IMR-90 (cell line): ENCODE results near the gene CCN2. TPM values are rescaled to one million over a fixed set of nuclear protein-coding genes. Genes with fewer than 3 reads are reported as not detected.

Experiments used
- ATAC-seq: fragments of 200-7000 bp; cut with Tn5 transposase; 2 replicates; pipeline ENCODE4 v1.9.1; 2020; ENCODE audit warnings: low read depth, mild to moderate bottlenecking, moderate library complexity
- BruUV-seq: library from RNA; stranded (reverse); fragments of 400-500 nt; replicated peaks from 2 replicates; lab custom pipeline; 2021; lab: Mats Ljungman, UMichigan
- CTCF ChIA-PET: fragments of 300-600 bp; formaldehyde crosslinking; extraction: SDS; loops from one replicate; lab custom pipeline; 2021; ENCODE audit warnings: antibody characterized with exemption; lab: Yijun Ruan, JAX
- POLR2A ChIA-PET: fragments of 300-600 bp; sonication (Branson Sonifier 250); formaldehyde crosslinking; loops from one replicate; lab custom pipeline; 2022; ENCODE audit warnings: antibody characterized with exemption; ENCODE audit not compliant: unreplicated experiment; lab: Charles Lee
- DNase-seq: peaks from one replicate; pipeline ENCODE4 v3.0.0; 2013
- H2AFZ ChIP-seq: replicated peaks from 2 replicates; pipeline ENCODE3; 2013; ENCODE audit warnings: low read length, mild to moderate bottlenecking; ENCODE audit not compliant: poor library complexity
- H2AK5ac ChIP-seq: 2 replicates; pipeline ENCODE4 v1.6.1; 2013; ENCODE audit warnings: low read depth, low read length, inconsistent platforms
- H2AK9ac ChIP-seq: replicated peaks from 2 replicates; pipeline ENCODE3; 2013; ENCODE audit warnings: mild to moderate bottlenecking, low read depth, low read length, moderate library complexity; ENCODE audit not compliant: poor library complexity
- H2BK120ac ChIP-seq: 2 replicates; pipeline ENCODE4 v1.6.1; 2013; ENCODE audit warnings: low read depth, low read length, inconsistent platforms
- H2BK15ac ChIP-seq: 3 replicates; pipeline ENCODE4 v1.6.1; 2013; ENCODE audit warnings: low read depth, low read length, inconsistent platforms
- H2BK20ac ChIP-seq: 2 replicates; pipeline ENCODE4 v1.6.1; 2013; ENCODE audit warnings: low read depth, mild to moderate bottlenecking, inconsistent platforms, low read length, moderate library complexity
- H2BK5ac ChIP-seq: 2 replicates; pipeline ENCODE4 v1.6.1; 2013; ENCODE audit warnings: mild to moderate bottlenecking, low read depth, low read length, inconsistent platforms; ENCODE audit not compliant: poor library complexity, severe bottlenecking
- H3K14ac ChIP-seq: replicated peaks from 2 replicates; pipeline ENCODE4 v1.6.1; 2013; ENCODE audit warnings: low read depth, low read length, inconsistent platforms
- H3K18ac ChIP-seq: 2 replicates; pipeline ENCODE4 v1.6.1; 2013; ENCODE audit warnings: low read depth, low read length, control low read depth
- H3K23ac ChIP-seq: 2 replicates; pipeline ENCODE4 v1.6.1; 2013; ENCODE audit warnings: low read depth, low read length, inconsistent platforms
- H3K27ac ChIP-seq: 2 replicates; pipeline ENCODE4 v1.5.1; 2013; ENCODE audit warnings: mild to moderate bottlenecking, control low read depth, low read length; ENCODE audit not compliant: insufficient read depth
- H3K27me3 ChIP-seq: 2 replicates; pipeline ENCODE4 v1.6.1; 2013; ENCODE audit warnings: low read length; ENCODE audit not compliant: control insufficient read depth, insufficient read depth
- H3K36me3 ChIP-seq: 2 replicates; pipeline ENCODE4 v1.6.1; 2013; ENCODE audit warnings: low read length, mixed read lengths; ENCODE audit not compliant: control insufficient read depth, insufficient read depth
- H3K4ac ChIP-seq: 2 replicates; pipeline ENCODE4 v1.6.1; 2013; ENCODE audit warnings: low read depth, low read length, inconsistent platforms
- H3K4me1 ChIP-seq: 2 replicates; pipeline ENCODE4 v1.6.1; 2013; ENCODE audit warnings: low read length, mixed read lengths; ENCODE audit not compliant: control insufficient read depth, insufficient read depth
- H3K4me2 ChIP-seq: 2 replicates; pipeline ENCODE4 v1.6.1; 2013; ENCODE audit warnings: low read depth, mild to moderate bottlenecking, control low read depth, low read length, moderate library complexity
- H3K4me3 ChIP-seq: 2 replicates; pipeline ENCODE4 v1.5.1; 2013; ENCODE audit warnings: low read depth, mild to moderate bottlenecking, control low read depth, low read length, moderate library complexity; ENCODE audit not compliant: insufficient read depth
- H3K56ac ChIP-seq: 2 replicates; pipeline ENCODE4 v1.6.1; 2013; ENCODE audit warnings: low read length, inconsistent platforms; ENCODE audit not compliant: insufficient read depth; ENCODE audit errors: extremely low read depth
- H3K79me1 ChIP-seq, 2 experiments: 2 replicates each; pipeline ENCODE4 v1.6.1; 2013; ENCODE audit warnings: low read length in 2 of 2, inconsistent platforms in 1 of 2, low read depth in 1 of 2
- H3K9ac ChIP-seq: 2 replicates; pipeline ENCODE4 v1.6.1; 2013; ENCODE audit warnings: low read depth, low read length, control low read depth
- H3K9me1 ChIP-seq: 2 replicates; pipeline ENCODE4 v1.6.1; 2013; ENCODE audit warnings: low read length, inconsistent platforms; ENCODE audit not compliant: insufficient read depth
- H3K9me3 ChIP-seq: 2 replicates; pipeline ENCODE4 v1.6.1; 2013; ENCODE audit warnings: low read length; ENCODE audit not compliant: control insufficient read depth, insufficient read depth
- H4K20me1 ChIP-seq: 2 replicates; pipeline ENCODE4 v1.6.1; 2013; ENCODE audit warnings: low read length, inconsistent platforms; ENCODE audit not compliant: insufficient read depth
- H4K5ac ChIP-seq: 2 replicates; pipeline ENCODE4 v1.6.1; 2013; ENCODE audit warnings: mild to moderate bottlenecking, low read depth, low read length, control low read depth
- H4K8ac ChIP-seq, 2 experiments: 2 replicates each; pipeline ENCODE4 v1.6.1; 2013; ENCODE audit warnings: low read depth in 2 of 2, low read length in 2 of 2, control low read depth in 1 of 2, inconsistent platforms in 1 of 2
- H4K91ac ChIP-seq: 2 replicates; pipeline ENCODE4 v1.6.1; 2013; ENCODE audit warnings: low read depth, low read length, inconsistent platforms; ENCODE audit not compliant: insufficient read depth
- MXI1 ChIP-seq: IDR thresholded peaks from 2 replicates; pipeline ENCODE4 v1.6.1; 2012; ENCODE audit warnings: low read depth, mild to moderate bottlenecking, low read length, moderate library complexity, borderline replicate concordance
- POLR2A ChIP-seq: IDR thresholded peaks from 2 replicates; pipeline ENCODE4 v1.6.1; 2012; ENCODE audit warnings: mild to moderate bottlenecking, low read depth, low read length
- WGBS, 2 experiments: methylation state at CpG; one replicate each; pipeline versions ENCODE4 v1.1.5 to v1.1.7; 2013; ENCODE audit warnings: missing lambda C conversion rate in 2 of 2; ENCODE audit not compliant: insufficient read length in 1 of 2; ENCODE audit errors: extremely low coverage in 2 of 2; 5-methylcytosine and 5-hydroxymethylcytosine counted together
- dilution Hi-C: fragments of 300-500 bp; cut with HindIII; formaldehyde crosslinking; loops from one replicate; pipeline ENCODE4 v1.14.3; 2018; ENCODE audit warnings: low sequenced_read_pairs; ENCODE audit not compliant: unreplicated experiment
- in situ Hi-C: fragments of 300-500 bp; cut with MboI; formaldehyde crosslinking; loops from 3 replicates; pipeline ENCODE4 v1.14.3; 2019; ENCODE audit warnings: low sequenced_read_pairs, inconsistent platforms, mixed read lengths
- intact Hi-C: fragments of 100-400 bp; cut with micrococcal nuclease; formaldehyde crosslinking; loops from 2 replicates; pipeline ENCODE4 v1.10.0; 2022
- polyA plus RNA-seq, 3 experiments: library from polyadenylated mRNA; depleted of rRNA; stranded (reverse); fragments of >200 nt; gene quantifications; 2 replicates each; pipeline ENCODE4 v1.2.3, GENCODE V29; 2012; ENCODE audit warnings: low replicate concordance in 1 of 3
- total RNA-seq: library from RNA; depleted of rRNA; stranded (reverse); fragments of >200 nt; gene quantifications from 2 replicates; pipeline ENCODE4 v1.2.3, GENCODE V29; 2012

CCN2 gene
- total and polyA plus RNA-seq, 2 of the 4 experiments (the other 2 are of a cell fraction) = 148 to 1,205 TPM

GRCh38 chr6:131970076-131970859 is 19.1 kb upstream of the CCN2 start:
- ChIA-PET POLR2A (no interaction called here), CTCF (interaction anchor here (0.6 kb wide), 1 partner anchor 821 kb away, joined by 3 read pairs; no protein-coding TSS in a partner anchor)
- Histone ChIP-seq H3K36me3 (no peaks in the 10 kb centered on the region), H4K8ac (no peak overlapping the region), H2AFZ (no peak overlapping the region), H2BK15ac (no peak overlapping the region), H3K27me3 (no peaks in the 10 kb centered on the region), H3K4me1 (0 out of 2 replicates have a peak, but pooled peaks cover 1% of the 10 kb centered on the region), H2AK5ac (no peak overlapping the region), H2BK120ac (no peak overlapping the region), H2AK9ac (no peak overlapping the region), H3K4me3 (no peak overlapping the region), H3K56ac (no peak overlapping the region), H4K5ac (no peak overlapping the region), H3K23ac (no peak overlapping the region), H3K9me1 (peaks cover 4% of the 10 kb centered on the region; the same call in 1 of the 2 replicates), H3K9ac (no peak overlapping the region), H3K79me1 (no peaks in the 10 kb centered on the region; a peak in 1 of 4 replicates), H2BK20ac (no peak overlapping the region), H3K4me2 (no peak overlapping the region; the same call in 1 of the 2 replicates), H3K14ac (no peak overlapping the region), H3K18ac (no peak overlapping the region), H4K91ac (no peak overlapping the region), H3K4ac (no peak overlapping the region), H4K20me1 (no peaks in the 10 kb centered on the region), H3K9me3 (no peaks in the 10 kb centered on the region), H3K27ac (no peak overlapping the region), H2BK5ac (no peak overlapping the region)
- no CpG with 5 or more reads among the region's 2 CpGs for WGBS, 2 experiments
- BruUV-seq = no TSS peak
- in situ Hi-C loops = no loop called here
- DNase-seq = no peak
- no peak for ATAC-seq
- intact Hi-C loops = no loop called here
- dilution Hi-C loops = no loop called here
- TF ChIP-seq MXI1 (no peak), POLR2A (no peak)
